ENCODE results near the gene EHMT1. TPM values are rescaled to one million over a fixed set of nuclear protein-coding genes. Genes with fewer than 3 reads are reported as not detected.

The EHMT1 gene

Small RNA genes lying within 50 kb of the gene (small RNA-seq; reads per million reads assigned to genes)
- gene MIR602 (ENCODE audit: insufficient read depth) = not detected
- not detected for gene RF00017 (ENCODE audit: insufficient read depth)

All from mesendoderm (in vitro differentiated cells).